ENCODE measurements around the gene YES1. TPM values are rescaled to one million over a fixed set of nuclear protein-coding genes. Genes with fewer than 3 reads are reported as not detected.
A peak's percentile ranks its signal among the peaks of the same experiment; 100 is the strongest.
"Not testable (repeated sequence)": the region's sequence is repeated elsewhere in the genome, so short reads cannot be mapped to it uniquely, and the experiment has no call there.

YES1 gene
- total and polyA plus RNA-seq, 2 of the 13 experiments (the other 11 are each of a cell fraction or from before 2014, with no cell fraction given) = 17.2 to 70.8 TPM

- TF ChIP-seq, protein P1, sequence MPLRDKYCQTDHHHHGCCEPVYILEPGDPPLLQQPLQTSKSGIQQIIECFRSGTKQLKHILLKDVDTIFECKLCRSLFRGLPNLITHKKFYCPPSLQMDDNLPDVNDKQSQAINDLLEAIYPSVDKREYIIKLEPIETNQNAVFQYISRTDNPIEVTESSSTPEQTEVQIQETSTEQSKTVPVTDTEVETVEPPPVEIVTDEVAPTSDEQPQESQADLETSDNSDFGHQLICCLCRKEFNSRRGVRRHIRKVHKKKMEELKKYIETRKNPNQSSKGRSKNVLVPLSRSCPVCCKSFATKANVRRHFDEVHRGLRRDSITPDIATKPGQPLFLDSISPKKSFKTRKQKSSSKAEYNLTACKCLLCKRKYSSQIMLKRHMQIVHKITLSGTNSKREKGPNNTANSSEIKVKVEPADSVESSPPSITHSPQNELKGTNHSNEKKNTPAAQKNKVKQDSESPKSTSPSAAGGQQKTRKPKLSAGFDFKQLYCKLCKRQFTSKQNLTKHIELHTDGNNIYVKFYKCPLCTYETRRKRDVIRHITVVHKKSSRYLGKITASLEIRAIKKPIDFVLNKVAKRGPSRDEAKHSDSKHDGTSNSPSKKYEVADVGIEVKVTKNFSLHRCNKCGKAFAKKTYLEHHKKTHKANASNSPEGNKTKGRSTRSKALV (CRISPR knock-in tag; IDR thresholded peaks at IDR 0.05) = no peak
These were observed 35.0 kb downstream of the YES1 start (continued) for GRCh38 chr18:777021-777420.

GRCh38 chr18:776044-776443, 36.0 kb downstream of the YES1 start:
- H3K27me3 ChIP-seq (ENCODE audit: control insufficient read depth in 1 of 2, insufficient read depth in 2 of 2, low read length in 2 of 2); intact Hi-C loops (cut with micrococcal nuclease; ENCODE audit: unreplicated experiment); H3K27ac ChIP-seq (ENCODE audit: extremely low read length, insufficient read depth, low read length); H2AFZ ChIP-seq (ENCODE audit: low read length); H3K4me2 ChIP-seq (ENCODE audit: low read depth, low read length); ATAC-seq; DNase-seq (ENCODE audit: low spot score); H3K36me3 ChIP-seq (replicated peaks in 1 of 2; ENCODE audit: control insufficient read depth in 1 of 2, insufficient read depth in 2 of 2, low read length in 2 of 2); H3K9ac ChIP-seq (ENCODE audit: insufficient read depth, low read depth, low read length); FAIRE-seq; H3K9me3 ChIP-seq (ENCODE audit: low read length); POLR2A ChIA-PET; in situ Hi-C loops (cut with HindIII; ENCODE audit: extremely low pct_ligation_motif_present, low pct_unique_long_range_greater_than_20kb); H3K4me3 ChIP-seq (replicated peaks in 1 of 3; ENCODE audit: insufficient read depth in 1 of 3, low read depth in 2 of 3, low read length in 3 of 3); BruUV-seq (replicated peaks); CTCF ChIA-PET (ENCODE audit: low intra/inter-chr PET ratio, low total read pairs): not testable (repeated sequence)
- Histone ChIP-seq H3K4me1 (ENCODE audit: insufficient read depth, low read length) (peaks cover 92% of the 10 kb centered on the region), H4K20me1 (ENCODE audit: insufficient read depth, low read length) (peaks cover 12% of the 10 kb centered on the region), H3K79me2 (ENCODE audit: insufficient read depth, low read length) (peaks cover 77% of the 10 kb centered on the region)
- 87% methylated on average over 4 of the region's 4 CpGs for WGBS (ENCODE audit: low lambda C conversion rate)

- in situ Hi-C loops (cut with HindIII; ENCODE audit: extremely low pct_ligation_motif_present, low pct_unique_long_range_greater_than_20kb) (no loop called here), intact Hi-C loops (cut with micrococcal nuclease; ENCODE audit: unreplicated experiment) (no loop called here)
- ATAC-seq (peak; percentile 67), FAIRE-seq (peak; percentile 59), DNase-seq (ENCODE audit: low spot score) (peak; percentile 60)
- Histone ChIP-seq H3K27me3 (ENCODE audit: control insufficient read depth in 1 of 2, insufficient read depth in 2 of 2, low read length in 2 of 2) (no peaks in the 10 kb centered on the region), H4K20me1 (ENCODE audit: insufficient read depth, low read length) (peaks cover 12% of the 10 kb centered on the region), H3K4me2 (ENCODE audit: low read depth, low read length) (no peak overlapping the region; the same call in 1 of the 2 replicates), H2AFZ (ENCODE audit: low read length) (no peak overlapping the region), H3K4me1 (ENCODE audit: insufficient read depth, low read length) (peaks cover 92% of the 10 kb centered on the region), H3K9me3 (ENCODE audit: low read length) (no peaks in the 10 kb centered on the region), H3K9ac (ENCODE audit: insufficient read depth, low read depth, low read length) (no peak overlapping the region), H3K79me2 (ENCODE audit: insufficient read depth, low read length) (peaks cover 68% of the 10 kb centered on the region), H3K4me3 (replicated peaks in 1 of 3; ENCODE audit: insufficient read depth in 1 of 3, low read depth in 2 of 3, low read length in 3 of 3) (no peak overlapping the region), H3K27ac (ENCODE audit: extremely low read length, insufficient read depth, low read length) (peak overlapping the region; percentile 30), H3K36me3 (replicated peaks in 1 of 2; ENCODE audit: control insufficient read depth in 1 of 2, insufficient read depth in 2 of 2, low read length in 2 of 2) (0 out of 5 replicates have a peak, but pooled peaks cover 1 to 6% of the 10 kb centered on the region in 2 experiments)
- WGBS (ENCODE audit: low lambda C conversion rate) = 27% methylated on average over 1 of the region's 1 CpG
- ChIA-PET CTCF (ENCODE audit: low intra/inter-chr PET ratio, low total read pairs) (no interaction called here), POLR2A (no interaction called here)
- no TSS peak for BruUV-seq (replicated peaks)
- TF ChIP-seq ATF2 (CRISPR knock-in tag; IDR thresholded peaks at IDR 0.05) (0 out of 2 replicates have a peak, but pooled peaks have one; percentile 6), RARA (CRISPR knock-in tag; IDR thresholded peaks at IDR 0.05) (peak; percentile 60), SOX13 (IDR thresholded peaks at IDR 0.05) (no peak), SOX13 (CRISPR knock-in tag; conservative IDR thresholded peaks at IDR 0.05 in 1 of 2, IDR thresholded peaks at IDR 0.05 in 1 of 2) (peak in 1 of 2 experiments; percentile 79; a peak in 2 of 4 replicates), IRF2 (CRISPR knock-in tag; IDR thresholded peaks at IDR 0.05) (0 out of 2 replicates have a peak, but pooled peaks have one; percentile 28), ZNF572 (CRISPR knock-in tag; IDR thresholded peaks at IDR 0.05) (no peak), KDM1A (CRISPR knock-in tag; IDR thresholded peaks at IDR 0.05) (peak; percentile 20; the same call in 1 of the 2 replicates), CBFB (CRISPR knock-in tag; IDR thresholded peaks at IDR 0.05) (no peak)
- TF ChIP-seq, protein P2, sequence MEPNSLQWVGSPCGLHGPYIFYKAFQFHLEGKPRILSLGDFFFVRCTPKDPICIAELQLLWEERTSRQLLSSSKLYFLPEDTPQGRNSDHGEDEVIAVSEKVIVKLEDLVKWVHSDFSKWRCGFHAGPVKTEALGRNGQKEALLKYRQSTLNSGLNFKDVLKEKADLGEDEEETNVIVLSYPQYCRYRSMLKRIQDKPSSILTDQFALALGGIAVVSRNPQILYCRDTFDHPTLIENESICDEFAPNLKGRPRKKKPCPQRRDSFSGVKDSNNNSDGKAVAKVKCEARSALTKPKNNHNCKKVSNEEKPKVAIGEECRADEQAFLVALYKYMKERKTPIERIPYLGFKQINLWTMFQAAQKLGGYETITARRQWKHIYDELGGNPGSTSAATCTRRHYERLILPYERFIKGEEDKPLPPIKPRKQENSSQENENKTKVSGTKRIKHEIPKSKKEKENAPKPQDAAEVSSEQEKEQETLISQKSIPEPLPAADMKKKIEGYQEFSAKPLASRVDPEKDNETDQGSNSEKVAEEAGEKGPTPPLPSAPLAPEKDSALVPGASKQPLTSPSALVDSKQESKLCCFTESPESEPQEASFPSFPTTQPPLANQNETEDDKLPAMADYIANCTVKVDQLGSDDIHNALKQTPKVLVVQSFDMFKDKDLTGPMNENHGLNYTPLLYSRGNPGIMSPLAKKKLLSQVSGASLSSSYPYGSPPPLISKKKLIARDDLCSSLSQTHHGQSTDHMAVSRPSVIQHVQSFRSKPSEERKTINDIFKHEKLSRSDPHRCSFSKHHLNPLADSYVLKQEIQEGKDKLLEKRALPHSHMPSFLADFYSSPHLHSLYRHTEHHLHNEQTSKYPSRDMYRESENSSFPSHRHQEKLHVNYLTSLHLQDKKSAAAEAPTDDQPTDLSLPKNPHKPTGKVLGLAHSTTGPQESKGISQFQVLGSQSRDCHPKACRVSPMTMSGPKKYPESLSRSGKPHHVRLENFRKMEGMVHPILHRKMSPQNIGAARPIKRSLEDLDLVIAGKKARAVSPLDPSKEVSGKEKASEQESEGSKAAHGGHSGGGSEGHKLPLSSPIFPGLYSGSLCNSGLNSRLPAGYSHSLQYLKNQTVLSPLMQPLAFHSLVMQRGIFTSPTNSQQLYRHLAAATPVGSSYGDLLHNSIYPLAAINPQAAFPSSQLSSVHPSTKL (CRISPR knock-in tag; IDR thresholded peaks at IDR 0.05) = peak; percentile 49; the same call in 1 of the 2 replicates
These were observed 37.2 kb downstream of the YES1 start for GRCh38 chr18:774811-775210.

Measured in HepG2 (cell line).